Esophagus squamous epithelium (tissue), 5 donors: ENCODE measurements around the gene LRRIQ4. TPM values are rescaled to one million over a fixed set of nuclear protein-coding genes. Genes with fewer than 3 reads are reported as not detected.

Source experiments
- DNase-seq: peaks from one replicate; lab custom pipeline; 2025; lab: John Stamatoyannopoulos, UW
- H3K27ac ChIP-seq, 4 donors: fragments of 200-600 bp; sonication (generic); one replicate each; pipeline ENCODE4 v1.5.1; 2016 to 2019; ENCODE audit warnings: mild to moderate bottlenecking in 1 of 4
- H3K27me3 ChIP-seq, 4 donors: fragments of 200-600 bp; sonication (generic); 1 replicate in 3 of 4; 2 replicates in 1 of 4; pipeline versions ENCODE4 v1.5.1 to v1.6.0; 2017 to 2021; ENCODE audit warnings: antibody characterized with exemption in 1 of 4
- H3K36me3 ChIP-seq, 3 donors: fragments of 200-600 bp; sonication (generic); one replicate each; pipeline ENCODE4 v1.5.1; 2016 to 2019
- H3K4me1 ChIP-seq, 3 donors: fragments of 200-600 bp; sonication (generic); one replicate each; pipeline ENCODE4 v1.5.1; 2017 to 2019
- H3K4me3 ChIP-seq, 4 donors: fragments of 200-600 bp; sonication (generic); 1 replicate in 3 of 4; 2 replicates in 1 of 4; pipeline ENCODE4 v1.5.1; 2016 to 2019; ENCODE audit warnings: mild to moderate bottlenecking in 2 of 4, moderate library complexity in 1 of 4
- H3K9me3 ChIP-seq, 3 donors: fragments of 200-600 bp; sonication (generic); one replicate each; pipeline ENCODE4 v1.5.1; 2016 to 2019
- POLR2A ChIP-seq, 4 donors: fragments of 450-650 bp; IDR thresholded peaks; one replicate each; pipeline ENCODE4 v1.6.1; 2017; ENCODE audit warnings: antibody characterized with exemption in 4 of 4, mild to moderate bottlenecking in 4 of 4, moderate library complexity in 3 of 4
- WGBS, 2 donors: methylation state at CpG; one replicate each; pipeline ENCODE4 v1.1.5; 2018; 5-methylcytosine and 5-hydroxymethylcytosine counted together
- intact Hi-C: fragments of 100-400 bp; cut with DNase I; formaldehyde crosslinking; loops from one replicate; pipeline ENCODE4 v1.15.0; 2022
- total RNA-seq, 4 donors: library from RNA; depleted of rRNA; stranded (reverse); fragments of >200 nt; gene quantifications; one replicate each; pipeline ENCODE4 v1.1.0, GENCODE V29; 2016
- TF ChIP-seq, protein P1 (sequence below), 6 experiments: fragments of 450-650 bp in 4 of 6; fragments of 200-600 bp in 2 of 6; sonication (generic) in 2 of 6; IDR thresholded peaks; one replicate each; pipeline ENCODE4 v1.5.1; 2016 to 2019; ENCODE audit warnings: antibody characterized with exemption in 6 of 6, mild to moderate bottlenecking in 4 of 6, moderate library complexity in 4 of 6
- donor health status: DM: yes; HTN: yes; CAD: no.

LRRIQ4 gene
- total RNA-seq, 4 donors from 2014 or later, result not detected

DNA sequence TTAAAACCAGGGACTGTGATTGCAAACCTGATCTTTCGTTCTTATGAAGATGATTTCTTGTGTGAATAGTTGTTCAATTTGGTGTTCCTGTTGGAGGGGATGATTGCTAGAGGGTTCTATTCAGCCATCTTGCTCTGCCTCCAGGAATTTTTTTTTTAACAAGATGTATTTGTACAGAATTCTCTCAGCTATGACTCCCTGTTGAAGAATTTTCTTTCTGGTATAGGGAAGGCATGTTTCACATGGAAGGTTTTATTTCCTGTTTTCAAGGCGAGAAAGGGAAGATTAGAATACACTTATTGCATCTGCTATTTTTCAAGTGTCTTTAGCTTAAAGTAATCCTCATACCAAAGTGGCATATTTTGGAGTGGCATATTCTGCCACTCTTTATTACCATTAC lies 5.6 kb downstream of the LRRIQ4 start:
- H3K36me3 ChIP-seq, result no peaks in the 10 kb centered on the region
- H3K4me1 ChIP-seq, result peaks cover 0 to 8% (median 6%) of the 10 kb centered on the region in 3 donors
- 71 to 82% methylated on average over 2 of the region's 2 CpGs for WGBS, 2 donors
- H3K27ac ChIP-seq, result no peak overlapping the region
- no peak for DNase-seq
- H3K4me3 ChIP-seq, result no peak overlapping the region
- peaks cover 0 to 15% (median 0%) of the 10 kb centered on the region in 4 donors for H3K27me3 ChIP-seq
- intact Hi-C loops, result no loop called here
- TF ChIP-seq, protein P1, sequence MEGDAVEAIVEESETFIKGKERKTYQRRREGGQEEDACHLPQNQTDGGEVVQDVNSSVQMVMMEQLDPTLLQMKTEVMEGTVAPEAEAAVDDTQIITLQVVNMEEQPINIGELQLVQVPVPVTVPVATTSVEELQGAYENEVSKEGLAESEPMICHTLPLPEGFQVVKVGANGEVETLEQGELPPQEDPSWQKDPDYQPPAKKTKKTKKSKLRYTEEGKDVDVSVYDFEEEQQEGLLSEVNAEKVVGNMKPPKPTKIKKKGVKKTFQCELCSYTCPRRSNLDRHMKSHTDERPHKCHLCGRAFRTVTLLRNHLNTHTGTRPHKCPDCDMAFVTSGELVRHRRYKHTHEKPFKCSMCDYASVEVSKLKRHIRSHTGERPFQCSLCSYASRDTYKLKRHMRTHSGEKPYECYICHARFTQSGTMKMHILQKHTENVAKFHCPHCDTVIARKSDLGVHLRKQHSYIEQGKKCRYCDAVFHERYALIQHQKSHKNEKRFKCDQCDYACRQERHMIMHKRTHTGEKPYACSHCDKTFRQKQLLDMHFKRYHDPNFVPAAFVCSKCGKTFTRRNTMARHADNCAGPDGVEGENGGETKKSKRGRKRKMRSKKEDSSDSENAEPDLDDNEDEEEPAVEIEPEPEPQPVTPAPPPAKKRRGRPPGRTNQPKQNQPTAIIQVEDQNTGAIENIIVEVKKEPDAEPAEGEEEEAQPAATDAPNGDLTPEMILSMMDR (IDR thresholded peaks at IDR 0.05), result no peak
- no peak for TF ChIP-seq POLR2A (IDR thresholded peaks at IDR 0.05)
- peaks cover 0 to 11% (median 3%) of the 10 kb centered on the region in 3 donors for H3K9me3 ChIP-seq

GRCh38 chr3:169822091-169822490 lies 9.4 kb downstream of the LRRIQ4 start:
- H3K27me3 ChIP-seq, result peaks cover 0 to 15% (median 0%) of the 10 kb centered on the region in 4 donors
- no peaks in the 10 kb centered on the region for H3K4me1 ChIP-seq
- intact Hi-C loops, result no loop called here
- H3K36me3 ChIP-seq, result no peaks in the 10 kb centered on the region
- no peak overlapping the region for H3K27ac ChIP-seq
- 92 to 94% methylated on average over 15 of the region's 15 CpGs for WGBS, 2 donors
- H3K4me3 ChIP-seq, result no peak overlapping the region
- DNase-seq, result no peak
- TF ChIP-seq, protein P1 (IDR thresholded peaks at IDR 0.05), result no peak
- TF ChIP-seq POLR2A (IDR thresholded peaks at IDR 0.05), result no peak
- no peaks in the 10 kb centered on the region for H3K9me3 ChIP-seq

GRCh38 chr3:169822540-169822939 lies 9.9 kb downstream of the LRRIQ4 start:
- no peaks in the 10 kb centered on the region for H3K36me3 ChIP-seq
- DNase-seq, result no peak
- H3K27ac ChIP-seq, result no peak overlapping the region
- H3K9me3 ChIP-seq, result no peaks in the 10 kb centered on the region
- intact Hi-C loops, result no loop called here
- H3K4me3 ChIP-seq, result no peak overlapping the region
- peaks cover 0 to 15% (median 0%) of the 10 kb centered on the region in 4 donors for H3K27me3 ChIP-seq
- TF ChIP-seq, protein P1 (IDR thresholded peaks at IDR 0.05), result no peak
- no peak for TF ChIP-seq POLR2A (IDR thresholded peaks at IDR 0.05)
- no peaks in the 10 kb centered on the region for H3K4me1 ChIP-seq
- WGBS, 2 donors, result 92 to 98% methylated on average over 6 to 19 of the region's 20 CpGs

DNA sequence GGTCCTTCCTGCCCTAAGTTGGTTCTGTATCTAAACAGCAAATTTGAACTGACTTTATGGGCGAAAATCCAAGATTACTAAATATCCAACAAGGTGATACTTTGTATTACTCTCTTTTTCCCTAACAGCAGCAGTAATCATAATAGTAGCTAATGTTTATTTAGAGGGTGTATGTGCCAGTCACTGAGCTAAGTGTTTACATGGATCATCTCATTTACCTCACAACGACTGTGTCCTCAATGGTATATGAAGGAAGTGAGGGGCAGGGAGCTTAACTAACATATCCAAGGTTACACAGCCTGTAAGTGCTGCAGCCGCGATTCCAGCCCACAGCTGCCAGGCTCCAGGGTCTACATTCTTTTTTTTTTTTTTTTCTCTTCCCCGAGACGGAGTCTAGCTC lies 10.3 kb downstream of the LRRIQ4 start:
- Histone ChIP-seq H3K36me3 (no peaks in the 10 kb centered on the region), H3K9me3 (no peaks in the 10 kb centered on the region), H3K4me1 (no peaks in the 10 kb centered on the region), H3K27me3 (peaks cover 0 to 12% (median 0%) of the 10 kb centered on the region in 4 donors), H3K4me3 (no peak overlapping the region), H3K27ac (no peak overlapping the region)
- 68 to 69% methylated on average over 6 of the region's 6 CpGs for WGBS, 2 donors
- DNase-seq, result no peak
- intact Hi-C loops, result no loop called here
- no peak for TF ChIP-seq POLR2A (IDR thresholded peaks at IDR 0.05)
- TF ChIP-seq, protein P1 (IDR thresholded peaks at IDR 0.05), result no peak

GRCh38 chr3:169825316-169825715 lies 12.6 kb downstream of the LRRIQ4 start:
- no peak for DNase-seq
- TF ChIP-seq POLR2A (IDR thresholded peaks at IDR 0.05), result no peak
- TF ChIP-seq, protein P1 (IDR thresholded peaks at IDR 0.05), result no peak
- WGBS, 2 donors, result 72 to 79% methylated on average over 3 of the region's 3 CpGs

More at GRCh38 chr3:169825316-169825715, 12.6 kb downstream of the LRRIQ4 start:
- no peak overlapping the region for H3K4me3 ChIP-seq
- H3K27ac ChIP-seq, result no peak overlapping the region
- no peaks in the 10 kb centered on the region for H3K4me1 ChIP-seq
- H3K36me3 ChIP-seq, result no peaks in the 10 kb centered on the region
- intact Hi-C loops, result no loop called here
- H3K9me3 ChIP-seq, result no peaks in the 10 kb centered on the region
- H3K27me3 ChIP-seq, result peaks cover 0 to 10% (median 0%) of the 10 kb centered on the region in 4 donors
